GM21526 (cell line): ENCODE results near the gene HSPB8.

Source experiments
- ATAC-seq: cut with Tn5 transposase; IDR thresholded peaks from one replicate; pipeline ENCODE4 v1.9.1; 2021; ENCODE audit warnings: moderate library complexity; ENCODE audit not compliant: unreplicated experiment, low FRiP score

The HSPB8 gene

GRCh38 chr12:119178544-119179334 is at the start of gene HSPB8:
Gene HSPB8, plus strand, starts transcription at chr12:119178931. Its CDS starts 382 bp downstream, at chr12:119179313.
- ATAC-seq = no peak

- no peak for ATAC-seq
Observed at GRCh38 chr12:119129827-119130434, 48.8 kb upstream of the HSPB8 start.

- ATAC-seq = no peak
Observed at GRCh38 chr12:119130523-119130922, 48.2 kb upstream of the HSPB8 start.

- ATAC-seq = no peak
Observed at GRCh38 chr12:119134284-119135072, 44.3 kb upstream of the HSPB8 start.

- ATAC-seq = no peak
Observed at GRCh38 chr12:119136811-119137410, 41.8 kb upstream of the HSPB8 start.

- ATAC-seq = no peak
Observed at GRCh38 chr12:119139448-119139847, 39.3 kb upstream of the HSPB8 start.

GRCh38 chr12:119145367-119145766 is 33.4 kb upstream of the HSPB8 start:
- no peak for ATAC-seq

- ATAC-seq = no peak
Observed at GRCh38 chr12:119147847-119148448, 30.8 kb upstream of the HSPB8 start.

GRCh38 chr12:119149270-119149669 is 29.5 kb upstream of the HSPB8 start:
- ATAC-seq = no peak

GRCh38 chr12:119151445-119152026 is 27.2 kb upstream of the HSPB8 start:
- ATAC-seq = no peak

- ATAC-seq = no peak
Observed at GRCh38 chr12:119153477-119154434, 25.0 kb upstream of the HSPB8 start.

- no peak for ATAC-seq
Observed at GRCh38 chr12:119154435-119154818, 24.3 kb upstream of the HSPB8 start.

GRCh38 chr12:119156401-119157044 is 22.2 kb upstream of the HSPB8 start:
- ATAC-seq = no peak

GRCh38 chr12:119157528-119157927 is 21.2 kb upstream of the HSPB8 start:
- ATAC-seq = no peak

GRCh38 chr12:119157978-119158377 is 20.8 kb upstream of the HSPB8 start:
- no peak for ATAC-seq

GRCh38 chr12:119158402-119158801 is 20.3 kb upstream of the HSPB8 start:
- ATAC-seq = no peak

GRCh38 chr12:119159844-119160243 is 18.9 kb upstream of the HSPB8 start:
- ATAC-seq = no peak

GRCh38 chr12:119167902-119168301 is 10.8 kb upstream of the HSPB8 start:
- ATAC-seq = no peak

GRCh38 chr12:119168721-119169120 is 10.0 kb upstream of the HSPB8 start:
- ATAC-seq = no peak
